Esophagus muscularis mucosa (tissue), 4 donors: Measurements from ENCODE around the gene PRRG4.

Experiments
- EP300 ChIP-seq: sonication (generic); formaldehyde crosslinking; IDR thresholded peaks from one replicate; pipeline ENCODE4 v1.6.1; 2017; ENCODE audit warnings: antibody characterized with exemption
- POLR2AphosphoS5 ChIP-seq, 2 donors: sonication (generic); formaldehyde crosslinking; IDR thresholded peaks; one replicate each; pipeline ENCODE4 v1.6.1; 2017; ENCODE audit warnings: antibody characterized with exemption in 2 of 2
- TF ChIP-seq, protein P1 (sequence below), 3 experiments: fragments of 200-600 bp in 2 of 3; fragments of 450-650 bp in 1 of 3; sonication (generic) in 2 of 3; IDR thresholded peaks; one replicate each; pipeline ENCODE4 v1.5.1; 2017 to 2019; ENCODE audit warnings: antibody characterized with exemption in 3 of 3, mild to moderate bottlenecking in 2 of 3, moderate library complexity in 1 of 3

DNA sequence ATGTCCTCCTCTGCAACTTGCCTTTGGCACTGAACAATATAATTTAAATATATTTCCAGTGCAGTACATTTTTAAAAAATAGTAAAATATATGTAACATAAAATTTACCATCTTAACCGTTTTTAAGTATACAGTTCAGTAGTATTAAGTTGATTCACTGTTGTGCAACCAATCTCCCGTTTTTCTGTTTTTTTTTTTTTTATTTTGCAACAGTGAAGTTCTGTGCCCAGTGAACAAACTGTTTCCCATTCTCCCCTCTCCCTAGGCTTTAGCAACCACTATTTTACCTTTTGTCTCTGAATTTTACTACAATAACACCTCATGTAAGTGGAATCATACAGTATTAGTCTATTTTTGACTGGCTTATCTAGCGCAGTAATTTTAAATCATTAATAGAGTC is 13.8 kb downstream of the PRRG4 start:
- TF ChIP-seq POLR2AphosphoS5 (IDR thresholded peaks at IDR 0.05) (no peak), EP300 (no peak)
- TF ChIP-seq, protein P1, sequence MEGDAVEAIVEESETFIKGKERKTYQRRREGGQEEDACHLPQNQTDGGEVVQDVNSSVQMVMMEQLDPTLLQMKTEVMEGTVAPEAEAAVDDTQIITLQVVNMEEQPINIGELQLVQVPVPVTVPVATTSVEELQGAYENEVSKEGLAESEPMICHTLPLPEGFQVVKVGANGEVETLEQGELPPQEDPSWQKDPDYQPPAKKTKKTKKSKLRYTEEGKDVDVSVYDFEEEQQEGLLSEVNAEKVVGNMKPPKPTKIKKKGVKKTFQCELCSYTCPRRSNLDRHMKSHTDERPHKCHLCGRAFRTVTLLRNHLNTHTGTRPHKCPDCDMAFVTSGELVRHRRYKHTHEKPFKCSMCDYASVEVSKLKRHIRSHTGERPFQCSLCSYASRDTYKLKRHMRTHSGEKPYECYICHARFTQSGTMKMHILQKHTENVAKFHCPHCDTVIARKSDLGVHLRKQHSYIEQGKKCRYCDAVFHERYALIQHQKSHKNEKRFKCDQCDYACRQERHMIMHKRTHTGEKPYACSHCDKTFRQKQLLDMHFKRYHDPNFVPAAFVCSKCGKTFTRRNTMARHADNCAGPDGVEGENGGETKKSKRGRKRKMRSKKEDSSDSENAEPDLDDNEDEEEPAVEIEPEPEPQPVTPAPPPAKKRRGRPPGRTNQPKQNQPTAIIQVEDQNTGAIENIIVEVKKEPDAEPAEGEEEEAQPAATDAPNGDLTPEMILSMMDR (IDR thresholded peaks at IDR 0.05) = no peak
